GM19035 (cell line): ENCODE data around the gene UVRAG.
A peak's percentile ranks its signal among the peaks of the same experiment; 100 is the strongest.

ENCODE experiments used
- ATAC-seq: cut with Tn5 transposase; IDR thresholded peaks from one replicate; pipeline ENCODE4 v1.9.1; 2021; ENCODE audit not compliant: unreplicated experiment

The UVRAG gene

DNA sequence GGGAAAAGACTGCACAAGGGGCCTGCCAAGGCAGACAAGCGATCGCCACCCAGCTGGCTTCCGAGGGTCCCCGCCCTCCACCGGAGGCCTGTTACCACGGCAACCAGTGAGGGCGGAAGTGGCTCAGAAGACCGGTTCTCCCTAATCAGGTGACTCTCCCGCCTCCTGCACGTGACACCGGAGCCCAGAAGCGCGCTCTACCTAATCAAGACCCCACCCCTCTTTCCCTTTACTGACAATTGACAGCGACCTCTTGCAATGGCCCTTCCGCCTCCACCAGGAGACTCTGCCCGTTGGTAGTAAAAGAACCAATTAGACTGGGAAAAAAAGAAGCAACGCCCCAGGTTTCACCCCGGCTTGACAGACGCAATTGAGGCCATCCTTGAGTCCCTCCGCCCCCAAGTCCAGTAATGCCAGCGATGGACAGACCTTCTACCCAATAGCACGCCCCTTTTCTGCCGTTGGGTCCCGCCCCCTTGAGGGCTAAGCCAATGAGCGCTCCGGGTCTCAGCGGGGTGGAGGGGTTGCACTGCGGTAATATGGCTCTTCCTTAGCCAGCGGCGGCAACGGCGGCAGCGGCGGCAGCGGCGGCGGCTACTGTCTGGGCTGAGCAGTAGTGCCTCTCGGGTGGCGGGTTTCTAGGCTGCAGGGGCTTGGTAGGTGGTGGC lies at the start of gene UVRAG:
TSS of gene UVRAG (plus strand) at position 534 of the 668 bp plus-strand sequence. CDS start 198 bp downstream, outside the sequence.
- ATAC-seq, result peak; percentile 76

DNA sequence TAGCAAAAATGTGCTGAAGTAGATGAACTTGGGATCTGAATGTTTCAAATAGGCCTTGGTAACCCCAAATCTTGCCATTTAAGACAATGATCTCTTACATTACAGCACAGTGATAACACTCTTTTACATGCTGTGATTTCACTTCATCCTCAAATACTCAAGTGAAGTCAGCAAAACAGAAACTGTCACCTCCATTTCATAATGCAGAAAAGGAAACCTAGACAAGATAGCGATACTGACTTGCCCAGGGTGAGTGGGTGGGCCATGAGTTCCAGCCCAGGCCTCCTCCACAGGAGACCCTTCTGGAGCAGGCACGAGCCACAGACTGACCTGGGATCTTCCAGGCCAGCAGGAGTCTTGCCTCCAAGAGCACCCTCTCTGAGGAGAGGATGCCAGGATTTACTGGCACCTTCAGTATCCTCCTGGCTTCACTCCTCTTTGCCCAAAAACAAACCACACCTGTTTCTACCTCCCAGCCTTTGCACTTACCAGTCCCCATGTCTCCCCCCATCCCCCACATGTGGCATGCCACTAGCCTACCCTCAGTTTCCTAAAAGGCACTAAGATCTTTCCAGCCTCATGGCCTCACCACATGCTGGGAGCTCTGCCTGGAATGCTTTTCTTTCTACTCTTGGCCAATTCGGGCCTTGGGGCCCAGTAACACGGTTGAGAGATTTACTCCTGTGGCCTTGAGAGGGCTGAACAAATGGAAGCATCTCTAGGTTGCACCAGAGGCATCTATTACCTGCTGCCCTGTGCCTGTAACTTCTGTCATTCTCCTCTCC lies 48.4 kb upstream of the UVRAG start:
- ATAC-seq, result no peak

DNA sequence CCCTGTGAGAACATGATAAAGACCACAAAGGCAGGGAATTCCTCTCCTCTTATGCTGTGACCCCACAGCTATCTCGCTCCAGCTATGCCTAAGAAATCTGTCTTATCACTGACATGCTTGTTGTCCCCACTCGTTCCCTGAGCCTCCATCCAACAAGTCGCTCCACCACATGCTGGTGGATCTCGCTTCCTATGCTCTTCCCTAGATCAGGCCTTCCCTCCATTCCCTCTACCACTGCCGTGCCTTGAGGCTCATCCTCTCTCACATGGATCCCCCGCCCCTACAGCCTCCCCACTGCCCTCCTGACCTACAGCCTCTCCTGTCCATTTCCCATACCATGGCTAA lies 47.8 kb upstream of the UVRAG start:
- ATAC-seq, result no peak

DNA sequence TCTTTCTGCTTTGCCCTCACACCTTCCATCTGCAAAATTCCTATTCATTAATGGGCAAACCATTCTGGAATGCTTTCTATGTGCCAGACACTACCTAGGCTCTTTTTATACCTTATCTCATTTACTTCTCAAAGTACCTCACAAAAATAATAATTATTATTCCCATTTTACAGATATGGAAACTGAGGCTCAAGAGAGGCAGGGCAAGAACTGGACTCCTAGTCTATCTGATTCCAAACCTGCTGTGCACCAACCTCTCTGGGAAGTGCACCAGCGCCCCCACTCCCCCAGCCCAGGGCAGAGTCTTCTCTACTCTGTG lies 47.3 kb upstream of the UVRAG start:
- no peak for ATAC-seq

DNA sequence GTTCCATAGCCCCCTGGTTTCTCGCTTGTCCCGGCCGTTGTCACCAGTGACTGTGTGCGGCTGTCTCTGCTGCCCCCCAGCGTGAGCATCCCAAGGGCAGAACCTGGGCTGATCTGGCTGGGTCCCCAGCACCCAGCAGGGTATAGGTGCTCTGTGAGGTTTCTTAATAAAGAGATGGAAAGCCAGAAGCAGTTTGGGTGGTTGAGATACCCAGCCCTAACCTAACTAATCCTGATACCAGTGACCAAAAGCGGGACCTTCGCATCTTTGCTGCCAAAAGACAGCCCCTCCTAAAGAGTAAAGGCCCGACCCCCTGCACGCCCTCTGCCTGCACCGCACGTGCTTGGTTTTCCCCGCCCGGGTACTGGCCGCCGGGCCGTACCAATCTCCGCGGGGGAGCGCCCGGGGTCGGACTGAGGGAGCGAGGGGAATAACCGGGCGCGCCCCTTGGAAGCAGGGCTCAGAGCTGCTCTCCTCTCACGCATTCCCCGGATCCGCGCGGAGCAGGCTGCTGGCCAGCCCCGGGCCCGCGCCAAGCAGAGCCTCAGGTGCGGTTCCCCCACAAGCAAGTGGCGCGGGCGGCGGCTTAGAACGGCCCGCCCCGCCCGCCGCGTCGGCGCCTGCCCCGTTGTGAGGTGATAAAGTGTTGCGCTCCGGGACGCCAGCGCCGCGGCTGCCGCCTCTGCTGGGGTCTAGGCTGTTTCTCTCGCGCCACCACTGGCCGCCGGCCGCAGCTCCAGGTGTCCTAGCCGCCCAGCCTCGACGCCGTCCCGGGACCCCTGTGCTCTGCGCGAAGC lies 46.7 kb upstream of the UVRAG start, which contains the start of gene DGAT2:
TSS of gene DGAT2 (plus strand) at position 667 of the 797 bp plus-strand sequence. CDS start 214 bp downstream, outside the sequence.
- peak; percentile 70 for ATAC-seq

DNA sequence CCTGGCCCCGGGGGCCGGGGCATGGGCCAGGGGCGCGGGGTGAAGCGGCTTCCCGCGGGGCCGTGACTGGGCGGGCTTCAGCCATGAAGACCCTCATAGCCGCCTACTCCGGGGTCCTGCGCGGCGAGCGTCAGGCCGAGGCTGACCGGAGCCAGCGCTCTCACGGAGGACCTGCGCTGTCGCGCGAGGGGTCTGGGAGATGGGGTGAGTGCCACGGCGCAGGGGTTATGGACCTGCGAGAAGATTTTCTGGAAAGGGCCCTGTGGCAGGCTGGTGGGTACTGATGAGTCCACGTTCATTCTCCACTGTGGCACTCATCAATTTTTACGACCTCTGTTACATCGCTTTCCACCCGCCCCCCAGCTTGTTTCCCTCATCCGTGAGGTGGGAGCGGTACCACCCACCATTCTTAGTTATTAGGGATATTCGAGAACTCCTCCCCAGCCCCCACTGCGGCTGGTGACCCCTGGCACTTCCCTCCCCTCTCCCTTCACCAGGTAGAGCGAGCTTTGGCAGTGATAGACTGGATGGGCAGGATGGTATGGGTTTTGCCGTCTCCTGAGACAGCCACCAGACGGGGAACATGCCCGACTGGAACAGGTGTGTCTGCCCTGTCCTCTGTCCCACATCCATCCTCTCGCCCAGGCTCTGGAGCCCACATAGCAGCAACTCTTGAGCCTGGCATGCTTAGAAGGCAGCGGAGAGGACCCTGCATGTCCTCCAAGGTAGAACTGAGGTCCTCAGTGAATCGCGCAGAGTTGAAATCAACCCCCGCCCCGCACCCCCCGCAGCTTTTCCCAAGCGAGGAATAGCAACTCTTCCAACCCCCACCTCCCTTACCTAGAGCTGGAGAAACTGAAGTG lies 45.9 kb upstream of the UVRAG start:
- peak; percentile 0 for ATAC-seq

DNA sequence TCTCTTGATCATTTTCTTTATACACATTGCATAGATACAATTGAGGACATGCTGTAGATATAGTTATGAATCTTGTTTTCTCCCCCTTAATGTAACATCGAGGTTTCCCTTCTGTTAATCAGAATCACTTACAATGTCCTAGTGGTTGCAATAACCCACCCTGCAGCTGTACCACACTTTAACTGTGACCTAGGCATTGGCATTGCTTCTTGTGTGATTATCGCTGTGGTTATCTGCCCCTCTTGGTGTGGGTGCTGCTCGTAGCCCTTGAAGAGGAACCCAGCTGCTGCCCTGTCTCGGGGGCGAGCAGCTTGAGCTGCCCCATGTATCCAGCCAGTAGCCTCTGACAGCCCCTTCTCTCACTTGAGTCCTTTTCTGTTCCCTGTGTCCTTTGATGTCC lies 44.9 kb upstream of the UVRAG start:
- no peak for ATAC-seq

DNA sequence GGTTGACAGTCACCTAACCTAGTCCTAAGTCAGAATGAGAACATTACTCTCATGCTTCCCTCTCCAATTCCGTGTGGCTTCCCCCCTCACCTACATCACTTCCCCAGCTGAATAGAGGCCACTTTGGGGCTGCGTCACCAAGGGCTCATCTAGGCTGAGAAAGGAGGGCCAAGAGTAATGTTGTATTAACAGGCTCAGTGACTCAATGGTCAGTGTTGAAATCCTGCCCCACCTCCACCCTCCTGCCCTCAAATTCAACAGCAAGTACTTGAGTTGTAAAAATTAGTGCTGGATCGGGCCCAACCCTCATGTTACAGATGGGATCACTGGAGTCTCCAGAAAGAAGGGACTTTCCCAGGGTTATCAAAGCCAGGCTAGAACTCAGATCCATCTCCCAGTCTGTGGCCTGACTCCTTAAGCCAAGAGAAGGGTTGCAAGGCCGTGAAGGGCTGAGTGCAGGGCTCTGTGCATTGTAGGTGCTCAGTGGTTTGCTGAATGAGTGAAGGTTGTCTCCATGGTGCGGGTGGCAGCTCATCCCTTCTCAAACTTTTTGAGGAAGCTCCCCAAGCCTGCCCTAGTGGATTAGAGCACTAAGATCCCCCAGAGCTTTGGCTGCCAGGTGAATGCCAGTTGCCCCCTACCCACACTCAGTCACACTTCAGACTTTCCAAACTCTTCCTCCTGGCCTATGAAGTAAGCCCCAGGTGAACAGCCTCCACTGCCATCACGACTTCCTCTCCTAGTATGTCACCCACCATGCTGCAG lies 43.2 kb upstream of the UVRAG start:
- no peak for ATAC-seq

DNA sequence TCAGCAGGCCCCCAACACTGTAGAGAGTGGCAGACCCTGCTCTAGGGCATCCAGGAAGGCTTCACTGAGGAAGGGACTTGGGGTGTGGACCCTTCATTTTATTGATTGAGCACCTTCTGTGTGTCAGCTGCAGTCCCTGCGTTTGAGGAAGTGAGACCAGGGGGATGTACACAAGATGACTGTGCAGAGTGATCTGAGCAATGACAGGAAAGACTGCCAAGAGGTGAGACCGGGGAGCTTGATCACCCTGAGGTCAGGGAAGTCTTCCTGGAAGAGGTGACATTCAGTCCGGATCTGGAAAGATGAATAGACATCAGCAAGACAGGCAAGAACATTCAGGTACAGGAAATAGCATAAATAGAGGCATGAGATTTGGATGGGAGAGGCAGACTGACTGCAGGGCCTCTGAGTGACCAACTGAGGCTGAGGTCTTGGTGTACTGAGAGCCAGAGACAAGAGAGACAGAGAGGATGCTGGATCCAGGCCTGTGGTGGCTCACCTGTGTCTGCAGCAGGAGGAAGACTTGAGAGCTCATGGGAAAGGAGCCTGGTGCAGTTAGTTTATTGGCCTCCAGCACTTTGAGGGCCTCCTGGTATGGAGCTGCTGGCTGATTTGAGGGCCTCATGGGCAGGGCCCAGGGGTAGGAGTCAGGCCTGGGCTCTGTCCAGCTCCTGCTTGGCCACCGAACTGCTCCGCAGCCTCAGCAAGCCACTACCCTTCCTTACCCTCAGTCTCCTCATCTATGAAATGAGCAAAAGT lies 41.2 kb upstream of the UVRAG start:
- ATAC-seq, result peak; percentile 85

DNA sequence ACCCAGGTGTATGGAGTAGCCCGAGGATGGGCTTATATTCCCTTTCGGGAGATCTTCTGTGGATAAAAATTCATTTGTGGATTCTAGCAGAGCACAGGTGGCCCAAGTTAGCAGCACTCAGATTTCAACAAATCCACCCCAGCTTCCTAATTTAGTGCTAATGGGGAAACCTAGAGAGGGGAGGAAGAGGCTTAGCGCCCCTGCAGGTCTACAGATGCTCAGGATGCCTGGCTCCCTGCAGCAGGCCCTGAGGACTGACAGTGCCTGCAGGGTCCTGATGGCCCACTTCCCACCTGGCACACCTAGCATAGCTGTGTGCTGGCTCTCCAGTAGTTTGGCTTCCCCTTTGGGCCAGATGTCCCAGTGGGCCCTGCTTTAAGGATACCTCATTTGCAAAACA lies 40.0 kb upstream of the UVRAG start:
- ATAC-seq, result no peak

DNA sequence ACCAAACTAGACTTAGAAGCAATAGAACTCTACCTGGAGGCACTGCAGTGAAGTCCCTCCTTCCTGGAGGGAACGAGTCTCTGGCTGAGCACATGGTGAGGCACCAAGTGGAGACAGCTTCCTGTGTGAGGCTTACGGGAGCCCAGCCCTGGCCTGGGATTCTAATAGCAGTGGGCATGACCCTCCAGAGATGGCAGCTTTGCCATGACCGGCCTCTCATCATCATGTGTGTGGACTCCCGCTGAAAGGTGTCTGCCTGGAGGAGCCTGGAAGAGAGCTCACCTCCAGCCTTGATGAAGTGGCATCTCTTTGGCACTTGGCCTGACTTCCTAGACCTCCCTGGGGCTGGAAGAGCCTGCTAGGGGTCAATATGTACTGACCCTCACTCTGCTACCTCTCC lies 38.5 kb upstream of the UVRAG start:
- ATAC-seq, result no peak

DNA sequence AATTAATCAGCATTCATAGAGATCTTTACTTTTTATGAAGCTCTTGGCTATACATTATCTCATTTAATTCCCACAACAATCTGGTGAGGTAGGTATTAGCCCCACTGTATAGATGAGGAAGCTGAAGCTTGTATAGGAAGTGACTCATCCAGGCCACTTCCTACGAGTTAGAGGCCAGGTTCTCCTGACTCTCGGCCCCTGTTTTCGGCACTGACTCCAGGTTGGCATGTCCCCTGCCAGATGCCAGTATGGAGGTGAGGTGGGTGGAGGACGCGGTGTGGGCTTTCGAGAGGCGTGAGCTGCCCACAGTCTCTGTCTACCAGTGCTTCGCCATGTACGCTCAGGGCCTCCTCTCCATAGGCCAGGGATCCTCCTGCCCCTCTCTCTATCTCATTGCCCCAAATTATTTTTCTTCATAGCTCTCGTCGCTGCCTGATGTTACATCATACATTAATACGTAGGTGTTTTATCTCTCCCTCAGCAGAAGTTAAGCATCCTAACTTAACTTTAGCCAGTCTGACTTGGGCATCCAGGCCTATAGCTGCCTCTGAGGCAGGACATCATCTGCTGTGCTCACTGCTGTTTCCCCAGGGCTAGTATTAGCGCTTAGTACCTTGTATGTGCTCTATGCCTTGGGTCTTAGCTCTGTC lies 37.4 kb upstream of the UVRAG start:
- no peak for ATAC-seq

DNA sequence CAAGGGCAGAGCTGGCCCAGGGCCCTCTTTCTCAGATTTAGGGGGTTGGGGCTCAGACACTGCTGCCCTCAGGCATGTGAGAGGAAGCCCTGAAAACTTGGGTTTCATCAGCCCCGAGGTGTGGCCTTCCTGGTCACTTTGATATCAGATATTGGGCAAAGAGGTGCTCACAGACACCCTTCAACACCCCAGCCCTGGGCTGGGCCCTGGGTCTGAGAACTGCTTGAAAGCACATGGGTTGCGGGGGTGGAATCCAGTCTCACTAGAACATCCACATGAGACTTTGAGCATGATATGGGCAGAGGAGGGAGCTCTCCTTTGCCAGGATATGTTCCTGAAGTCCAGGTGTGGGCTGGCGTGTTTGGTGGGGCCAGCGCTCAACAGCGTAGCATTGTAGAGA lies 36.0 kb upstream of the UVRAG start:
- ATAC-seq, result no peak

DNA sequence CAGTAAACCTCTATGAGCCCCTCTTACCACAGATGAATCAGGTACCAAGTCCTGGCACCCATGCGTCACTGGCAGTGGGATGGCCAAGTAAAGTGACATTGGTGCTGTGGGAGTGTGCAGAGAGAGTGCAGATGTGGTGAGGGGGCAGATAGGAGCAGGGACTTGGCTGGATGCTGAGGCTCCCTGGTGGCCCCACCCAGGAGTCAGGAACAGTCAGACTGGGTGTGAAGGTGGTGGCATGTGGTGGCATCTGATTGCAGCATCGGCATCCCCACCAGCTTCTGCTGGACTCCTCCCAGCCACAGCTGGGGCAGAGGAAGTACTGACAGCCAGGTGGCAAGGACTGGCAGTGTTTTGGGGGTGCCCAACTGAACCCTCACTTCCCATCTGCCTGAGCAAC lies 35.0 kb upstream of the UVRAG start:
- no peak for ATAC-seq

DNA sequence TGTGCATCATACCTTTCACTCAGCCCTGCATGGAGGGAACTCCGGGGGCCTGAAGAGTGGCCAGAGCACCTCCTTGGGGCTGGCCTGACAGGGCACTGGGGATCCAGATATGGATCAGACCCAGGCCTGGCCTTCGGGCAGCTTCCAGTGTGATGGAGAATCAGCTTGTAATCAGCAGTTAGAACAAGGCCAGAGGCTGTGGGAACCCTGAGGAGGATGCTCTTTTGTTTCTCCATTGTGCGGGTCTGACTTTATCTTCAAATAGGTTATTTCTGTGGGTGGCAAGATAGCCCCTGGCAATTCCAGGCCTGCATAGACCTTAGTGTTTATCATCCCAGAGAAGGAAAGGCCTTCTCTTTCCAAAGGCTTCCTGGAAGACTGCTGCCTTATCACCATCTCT lies 34.1 kb upstream of the UVRAG start:
- no peak for ATAC-seq

DNA sequence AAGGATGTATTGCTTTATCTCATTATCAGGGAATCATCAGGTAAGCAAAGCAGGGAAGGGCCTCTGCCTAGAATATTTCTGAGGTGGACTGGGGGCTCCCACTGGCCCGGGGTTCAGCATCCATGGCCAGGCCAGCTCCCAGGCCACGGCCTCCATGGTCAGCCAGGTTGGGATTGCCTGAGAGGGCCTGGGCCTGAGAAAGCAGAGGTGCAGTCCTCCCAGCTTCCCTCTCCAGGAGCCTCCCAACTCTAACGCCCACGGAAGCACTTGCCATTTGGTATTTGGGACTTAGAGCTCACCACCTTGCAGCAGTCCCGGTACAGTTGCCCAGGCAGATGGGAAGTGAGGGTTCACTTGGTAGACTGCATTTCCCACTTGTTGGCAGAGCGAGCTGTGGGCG lies 33.7 kb upstream of the UVRAG start:
- no peak for ATAC-seq

DNA sequence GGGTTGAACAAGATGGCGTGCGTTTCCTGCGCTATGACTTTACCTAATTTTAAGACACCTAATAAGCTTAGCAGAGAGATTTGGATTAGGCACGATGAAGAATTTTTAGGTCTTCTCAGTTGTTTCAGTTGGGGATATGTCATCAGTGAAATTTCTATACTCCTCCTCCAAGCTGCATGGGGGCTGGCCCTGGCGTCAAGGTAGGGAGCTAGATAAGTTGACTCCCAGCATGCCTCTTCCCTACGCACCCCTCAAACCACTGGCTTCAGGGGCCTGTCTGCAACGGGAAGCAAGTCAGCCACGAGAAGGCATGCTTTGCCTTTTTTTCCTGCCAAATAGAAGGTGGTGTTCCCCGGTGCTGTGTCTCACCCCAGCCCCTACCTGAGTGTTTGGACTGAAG lies 33.2 kb upstream of the UVRAG start:
- ATAC-seq, result no peak

DNA sequence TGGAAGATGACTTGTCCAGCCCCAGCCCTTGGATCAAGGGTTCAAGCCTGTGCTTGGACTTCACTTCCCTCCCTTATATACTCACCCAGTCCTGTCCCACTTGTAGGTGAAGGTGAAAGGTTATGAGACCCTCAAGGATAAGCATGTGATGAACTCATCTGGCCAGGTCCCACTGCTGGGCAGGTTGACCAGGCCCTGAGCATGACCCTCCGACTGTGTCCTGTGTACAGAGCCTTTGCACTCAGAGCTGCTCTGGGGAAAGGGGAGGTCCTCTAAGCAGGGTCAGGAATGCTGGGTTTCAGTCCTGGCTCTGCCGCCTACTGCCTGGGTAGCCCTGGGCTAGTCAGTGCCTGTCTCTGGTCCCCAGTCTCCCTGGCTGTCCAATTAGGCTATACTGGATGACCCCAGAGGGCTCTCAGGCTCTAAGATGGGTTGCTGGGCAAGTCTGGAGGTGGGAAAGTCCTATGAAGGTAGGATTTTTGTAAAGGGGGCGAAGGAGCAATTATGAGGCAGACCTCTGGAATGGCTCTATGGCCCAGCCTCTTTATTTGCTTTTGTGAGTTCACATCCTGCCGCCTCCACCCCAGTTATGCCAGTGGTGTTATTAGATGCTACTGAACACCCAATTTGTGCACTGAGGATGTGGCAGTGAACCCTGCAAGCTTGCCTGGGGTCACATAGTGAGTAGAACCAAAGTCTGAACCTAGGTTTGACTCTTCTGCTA lies 32.3 kb upstream of the UVRAG start:
- ATAC-seq, result no peak
